Calu3 (cell line): ENCODE data around the gene KIF26A. TPM values are rescaled to one million over a fixed set of nuclear protein-coding genes. Genes with fewer than 3 reads are reported as not detected.

ENCODE experiments used
- BruUV-seq: library from RNA; stranded (reverse); fragments of 400-500 nt; replicated peaks from 2 replicates; lab custom pipeline; 2021; lab: Mats Ljungman, UMichigan
- CTCF ChIA-PET: fragments of 300-600 bp; sonication (Branson Sonifier 250); formaldehyde crosslinking; loops from one replicate; lab custom pipeline; 2022; ENCODE audit warnings: antibody characterized with exemption; lab: Charles Lee
- DNase-seq: peaks from one replicate; pipeline ENCODE4 v3.0.0; 2022
- H3K27ac Mint-ChIP-seq: one replicate; pipeline ENCODE4 v1.8.0; 2022; ENCODE audit warnings: mixed read lengths; ENCODE audit not compliant: unreplicated experiment
- H3K27me3 Mint-ChIP-seq: one replicate; pipeline ENCODE4 v1.8.0; 2022; ENCODE audit warnings: mixed read lengths; ENCODE audit not compliant: unreplicated experiment
- H3K36me3 Mint-ChIP-seq: one replicate; pipeline ENCODE4 v1.8.0; 2022; ENCODE audit warnings: mild to moderate bottlenecking, moderate library complexity, mixed read lengths; ENCODE audit not compliant: insufficient read depth, unreplicated experiment
- H3K4me1 Mint-ChIP-seq: one replicate; pipeline ENCODE4 v1.8.0; 2022; ENCODE audit warnings: mild to moderate bottlenecking, low read depth, mixed read lengths; ENCODE audit not compliant: unreplicated experiment
- H3K4me3 Mint-ChIP-seq: one replicate; pipeline ENCODE4 v1.8.0; 2022; ENCODE audit warnings: mild to moderate bottlenecking, low read depth, moderate library complexity, mixed read lengths; ENCODE audit not compliant: unreplicated experiment
- H3K9me3 Mint-ChIP-seq: one replicate; pipeline ENCODE4 v1.8.0; 2022; ENCODE audit warnings: low read depth, mixed read lengths; ENCODE audit not compliant: unreplicated experiment
- intact Hi-C: fragments of 100-400 bp; cut with micrococcal nuclease; formaldehyde crosslinking; loops from one replicate; pipeline ENCODE4 v1.10.0; 2022; ENCODE audit not compliant: unreplicated experiment
- total RNA-seq: library from RNA; stranded (reverse); gene quantifications from 2 replicates; pipeline ENCODE4 v1.2.3, GENCODE V29; 2022
- TF ChIP-seq, protein P1 (sequence below): fragments of 200-600 bp; IDR thresholded peaks from one replicate; pipeline ENCODE4 v1.8.0; 2022; ENCODE audit warnings: antibody characterized with exemption; ENCODE audit not compliant: unreplicated experiment

KIF26A gene
- total RNA-seq, 1 experiment from 2014 or later: 0.07 TPM

DNA sequence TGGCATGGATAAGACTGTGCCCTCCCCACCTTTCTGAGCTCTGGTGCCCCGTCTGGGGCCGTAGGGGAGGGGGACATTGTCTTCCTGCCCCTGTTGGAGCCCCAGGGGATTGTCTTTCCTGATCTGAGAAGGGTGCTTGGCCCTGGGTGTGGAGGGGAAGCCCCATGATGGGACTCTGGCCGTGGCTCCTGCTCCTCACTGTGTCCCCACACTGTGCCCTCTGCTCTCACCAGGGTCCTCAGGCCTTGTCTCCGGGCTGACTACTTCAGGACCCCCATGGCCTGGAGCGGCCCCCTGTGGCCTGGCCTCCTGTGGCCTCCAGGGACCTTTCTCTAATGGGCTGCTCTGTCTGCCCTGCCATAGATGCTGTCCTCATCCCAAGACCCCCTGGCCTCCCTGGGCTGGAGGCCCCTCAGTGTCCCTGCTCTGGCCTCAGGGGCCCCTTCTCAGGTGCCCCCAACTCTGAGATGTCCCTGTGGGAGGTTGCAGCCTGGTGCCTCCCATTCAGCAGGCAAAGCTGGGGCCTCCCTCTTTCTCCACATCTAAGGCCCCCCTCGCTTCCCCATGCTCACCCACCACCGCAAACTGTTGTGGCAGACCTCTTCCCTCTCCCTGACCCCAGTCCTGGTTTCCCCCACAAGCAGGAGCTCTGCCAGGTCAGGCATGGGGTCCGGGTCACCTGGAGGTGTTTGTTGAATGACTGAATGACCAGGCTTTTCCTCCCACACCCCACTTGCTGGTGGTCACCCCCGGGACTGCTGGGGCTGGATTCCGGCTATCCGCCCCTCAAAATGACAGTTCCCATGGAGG lies 4.0 kb downstream of the KIF26A start:
- CTCF ChIA-PET: interaction anchor here (0.9 kb wide), 1 partner anchor 65 kb away, joined by 5 read pairs; no protein-coding TSS in a partner anchor
- intact Hi-C loops: loop anchor here (5.0 kb wide), 1 partner anchor 420 kb away; no protein-coding TSS in a partner anchor
- BruUV-seq: no TSS peak
- no peak for DNase-seq
- TF ChIP-seq, protein P1, sequence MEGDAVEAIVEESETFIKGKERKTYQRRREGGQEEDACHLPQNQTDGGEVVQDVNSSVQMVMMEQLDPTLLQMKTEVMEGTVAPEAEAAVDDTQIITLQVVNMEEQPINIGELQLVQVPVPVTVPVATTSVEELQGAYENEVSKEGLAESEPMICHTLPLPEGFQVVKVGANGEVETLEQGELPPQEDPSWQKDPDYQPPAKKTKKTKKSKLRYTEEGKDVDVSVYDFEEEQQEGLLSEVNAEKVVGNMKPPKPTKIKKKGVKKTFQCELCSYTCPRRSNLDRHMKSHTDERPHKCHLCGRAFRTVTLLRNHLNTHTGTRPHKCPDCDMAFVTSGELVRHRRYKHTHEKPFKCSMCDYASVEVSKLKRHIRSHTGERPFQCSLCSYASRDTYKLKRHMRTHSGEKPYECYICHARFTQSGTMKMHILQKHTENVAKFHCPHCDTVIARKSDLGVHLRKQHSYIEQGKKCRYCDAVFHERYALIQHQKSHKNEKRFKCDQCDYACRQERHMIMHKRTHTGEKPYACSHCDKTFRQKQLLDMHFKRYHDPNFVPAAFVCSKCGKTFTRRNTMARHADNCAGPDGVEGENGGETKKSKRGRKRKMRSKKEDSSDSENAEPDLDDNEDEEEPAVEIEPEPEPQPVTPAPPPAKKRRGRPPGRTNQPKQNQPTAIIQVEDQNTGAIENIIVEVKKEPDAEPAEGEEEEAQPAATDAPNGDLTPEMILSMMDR: no peak
- no peaks in the 10 kb centered on the region for H3K9me3 Mint-ChIP-seq
- peaks cover 5% of the 10 kb centered on the region for H3K36me3 Mint-ChIP-seq
- H3K27me3 Mint-ChIP-seq: peaks cover 86% of the 10 kb centered on the region
- no peak overlapping the region for H3K27ac Mint-ChIP-seq
- H3K4me1 Mint-ChIP-seq: no peaks in the 10 kb centered on the region
- H3K4me3 Mint-ChIP-seq: no peak overlapping the region

DNA sequence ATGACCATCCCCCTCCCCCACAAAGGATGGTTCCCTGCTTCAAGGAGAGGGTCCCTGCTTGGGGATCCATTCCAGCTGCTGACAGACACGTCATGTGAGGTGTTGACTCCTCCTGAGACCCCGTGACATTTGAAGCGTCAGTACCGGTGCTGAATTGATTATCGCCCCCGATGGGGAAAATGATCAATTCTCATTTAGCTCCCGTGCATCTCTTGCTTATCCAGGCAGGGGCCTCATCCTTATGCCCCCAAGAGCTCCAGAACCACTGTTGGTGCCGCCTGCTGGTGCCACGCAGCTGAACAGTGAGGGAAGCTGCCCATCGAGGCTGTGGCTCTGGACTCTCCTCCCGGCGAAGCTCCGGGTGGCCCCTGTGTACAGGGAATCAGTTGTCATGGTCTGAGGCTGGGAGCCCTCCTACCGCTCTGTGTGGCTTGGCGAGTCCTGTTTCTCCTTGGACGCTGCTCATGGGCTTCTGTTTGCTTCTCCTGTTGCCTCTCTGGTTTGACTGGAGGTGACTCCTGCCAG lies 4.6 kb downstream of the KIF26A start:
- CTCF ChIA-PET: interaction anchor here (0.9 kb wide), 1 partner anchor 65 kb away, joined by 5 read pairs; no protein-coding TSS in a partner anchor
- H3K36me3 Mint-ChIP-seq: peaks cover 5% of the 10 kb centered on the region

DNA sequence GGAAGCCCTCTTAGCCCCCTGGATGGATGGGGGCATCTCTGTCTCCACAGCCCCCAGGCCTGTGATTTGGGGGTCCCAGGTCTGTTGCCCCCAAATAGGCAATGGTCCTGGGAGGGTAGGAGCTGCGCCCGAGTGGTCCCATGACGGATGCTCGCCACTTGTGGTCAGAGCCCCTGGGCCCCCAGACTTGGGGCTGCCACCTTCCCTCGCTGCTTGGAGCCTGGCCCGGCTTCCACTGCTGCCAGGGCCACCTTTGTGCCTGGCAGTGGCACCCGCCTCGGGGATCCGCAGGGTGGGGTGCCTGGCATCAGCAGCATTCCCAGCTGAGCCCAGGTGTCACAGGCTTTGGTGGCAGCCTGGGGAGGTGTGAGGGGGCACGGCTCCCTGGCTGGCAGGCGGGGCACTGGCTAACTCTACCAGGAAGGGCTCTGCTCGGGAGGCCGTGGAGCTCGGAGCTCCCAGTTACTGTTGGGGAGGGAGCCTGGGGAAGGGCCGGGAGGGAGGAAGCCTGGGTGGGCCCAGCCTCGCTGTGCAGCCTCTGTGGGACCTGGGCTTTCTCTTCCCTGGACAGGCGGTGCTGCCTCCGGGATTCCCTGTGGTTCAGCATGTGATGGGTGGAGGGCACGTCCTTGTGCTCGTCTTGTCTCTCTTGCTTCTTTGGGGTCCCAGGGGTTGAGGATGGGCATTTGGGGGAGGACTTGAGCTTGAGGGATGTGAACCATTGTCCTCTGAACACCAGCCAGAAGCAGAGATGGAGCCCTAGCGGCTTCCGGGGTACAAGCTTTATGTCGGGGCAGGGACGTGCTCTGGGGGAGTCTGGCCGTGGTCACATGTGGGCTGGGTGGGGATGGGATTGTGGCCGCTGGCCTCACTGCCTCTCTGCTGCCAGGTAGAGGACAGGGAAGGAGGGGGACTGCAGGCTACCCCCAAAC lies 5.4 kb downstream of the KIF26A start:
- TF ChIP-seq, protein P1: no peak
- H3K36me3 Mint-ChIP-seq: peaks cover 5% of the 10 kb centered on the region
- no peaks in the 10 kb centered on the region for H3K9me3 Mint-ChIP-seq
- intact Hi-C loops: loop anchor here (5.0 kb wide), 1 partner anchor 419 kb away; no protein-coding TSS in a partner anchor
- CTCF ChIA-PET: interaction anchor here (0.9 kb wide), 1 partner anchor 66 kb away, joined by 5 read pairs; no protein-coding TSS in a partner anchor
- DNase-seq: no peak
- H3K27me3 Mint-ChIP-seq: peaks cover 99% of the 10 kb centered on the region
- H3K4me3 Mint-ChIP-seq: no peak overlapping the region
- BruUV-seq: no TSS peak
- H3K4me1 Mint-ChIP-seq: no peaks in the 10 kb centered on the region
- no peak overlapping the region for H3K27ac Mint-ChIP-seq

More for the DNA sequence above, 4.6 kb downstream of the KIF26A start:
- no peaks in the 10 kb centered on the region for H3K4me1 Mint-ChIP-seq
- H3K27me3 Mint-ChIP-seq: peaks cover 92% of the 10 kb centered on the region
- H3K27ac Mint-ChIP-seq: no peak overlapping the region
- no TSS peak for BruUV-seq
- intact Hi-C loops: loop anchor here (5.0 kb wide), 1 partner anchor 419 kb away; no protein-coding TSS in a partner anchor
- H3K4me3 Mint-ChIP-seq: no peak overlapping the region
- TF ChIP-seq, protein P1: no peak
- DNase-seq: no peak
- H3K9me3 Mint-ChIP-seq: no peaks in the 10 kb centered on the region

DNA sequence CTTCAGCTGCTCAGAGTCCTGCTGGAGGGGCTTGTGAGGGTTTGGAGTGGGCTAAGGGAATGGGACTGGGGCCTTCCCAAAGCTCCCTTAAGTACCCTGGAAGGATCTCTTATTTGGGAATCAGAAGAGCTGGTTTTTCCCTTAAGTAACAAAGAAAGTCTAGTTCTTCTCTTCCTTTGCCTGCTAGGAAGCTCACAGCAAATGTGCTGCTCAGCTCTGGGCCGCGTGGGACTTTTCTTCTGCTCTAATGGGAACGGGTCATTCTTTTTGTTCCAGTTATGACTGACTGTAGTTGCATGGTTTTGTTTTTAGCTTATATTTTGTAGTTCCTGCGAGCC lies 6.0 kb downstream of the KIF26A start:
- intact Hi-C loops: loop anchor here (5.0 kb wide), 1 partner anchor 418 kb away; no protein-coding TSS in a partner anchor
- H3K4me3 Mint-ChIP-seq: no peak overlapping the region
- CTCF ChIA-PET: no interaction called here
- H3K36me3 Mint-ChIP-seq: peaks cover 5% of the 10 kb centered on the region
- H3K4me1 Mint-ChIP-seq: no peaks in the 10 kb centered on the region
- TF ChIP-seq, protein P1: no peak
- BruUV-seq: no TSS peak
- H3K27me3 Mint-ChIP-seq: peaks cover 92% of the 10 kb centered on the region
- no peak overlapping the region for H3K27ac Mint-ChIP-seq
- no peaks in the 10 kb centered on the region for H3K9me3 Mint-ChIP-seq
- no peak for DNase-seq
